ENCODE data around the gene ZNF74.
"Not testable (repeated sequence)": the region's sequence is repeated elsewhere in the genome, so short reads cannot be mapped to it uniquely, and the experiment has no call there.

ZNF74 gene

GRCh38 chr22:20441631-20442484 lies 47.9 kb downstream of the ZNF74 start:
- DNase-seq (ENCODE audit: low read depth in 2 of 3, low spot score in 1 of 3), result no peak

- DNase-seq (ENCODE audit: low read depth in 2 of 3, low spot score in 1 of 3), result no peak
Observed at GRCh38 chr22:20442485-20443284, 48.7 kb downstream of the ZNF74 start.

GRCh38 chr22:20444325-20444724 lies 50.4 kb downstream of the ZNF74 start:
- no peak for DNase-seq (ENCODE audit: low read depth in 2 of 3, low spot score in 1 of 3)

GRCh38 chr22:20446383-20446970 lies 52.5 kb downstream of the ZNF74 start:
- DNase-seq (ENCODE audit: low read depth in 2 of 3, low spot score in 1 of 3), result no peak

GRCh38 chr22:20448630-20449029 lies 54.7 kb downstream of the ZNF74 start:
- DNase-seq (ENCODE audit: low read depth in 2 of 3, low spot score in 1 of 3), result no peak

GRCh38 chr22:20449819-20450550 lies 56.0 kb downstream of the ZNF74 start:
- no peak for DNase-seq (ENCODE audit: low read depth in 2 of 3, low spot score in 1 of 3)

GRCh38 chr22:20450551-20450906 lies 56.6 kb downstream of the ZNF74 start:
- DNase-seq (ENCODE audit: low read depth in 2 of 3, low spot score in 1 of 3), result no peak

- not testable (repeated sequence) for DNase-seq (ENCODE audit: low read depth in 2 of 3, low spot score in 1 of 3)
Observed at GRCh38 chr22:20451129-20451778, 57.3 kb downstream of the ZNF74 start.

- no peak for DNase-seq (ENCODE audit: low read depth in 2 of 3, low spot score in 1 of 3)
Observed at GRCh38 chr22:20451920-20452319, 58.0 kb downstream of the ZNF74 start.

GRCh38 chr22:20453222-20453621 lies 59.3 kb downstream of the ZNF74 start:
- DNase-seq (ENCODE audit: low read depth in 2 of 3, low spot score in 1 of 3), result no peak

GRCh38 chr22:20455709-20456063 lies 61.7 kb downstream of the ZNF74 start:
- DNase-seq (ENCODE audit: low read depth in 2 of 3, low spot score in 1 of 3), result no peak

- peak; percentile 62 to 76 (median 75) for DNase-seq (ENCODE audit: low read depth in 2 of 3, low spot score in 1 of 3)
Observed at GRCh38 chr22:20456064-20456721, 62.2 kb downstream of the ZNF74 start.

GRCh38 chr22:20456722-20457076 lies 62.7 kb downstream of the ZNF74 start:
- no peak for DNase-seq (ENCODE audit: low read depth in 2 of 3, low spot score in 1 of 3)

- DNase-seq (ENCODE audit: low read depth in 2 of 3, low spot score in 1 of 3), result no peak
Observed at GRCh38 chr22:20457506-20458240, 63.7 kb downstream of the ZNF74 start.
